CMK (cell line): Measurements from ENCODE around the gene TSPAN15.

Experiments used
- DNase-seq: peaks from one replicate; pipeline ENCODE4 v3.0.0-alpha.2; 2010; ENCODE audit warnings: low read depth

TSPAN15 gene

DNA sequence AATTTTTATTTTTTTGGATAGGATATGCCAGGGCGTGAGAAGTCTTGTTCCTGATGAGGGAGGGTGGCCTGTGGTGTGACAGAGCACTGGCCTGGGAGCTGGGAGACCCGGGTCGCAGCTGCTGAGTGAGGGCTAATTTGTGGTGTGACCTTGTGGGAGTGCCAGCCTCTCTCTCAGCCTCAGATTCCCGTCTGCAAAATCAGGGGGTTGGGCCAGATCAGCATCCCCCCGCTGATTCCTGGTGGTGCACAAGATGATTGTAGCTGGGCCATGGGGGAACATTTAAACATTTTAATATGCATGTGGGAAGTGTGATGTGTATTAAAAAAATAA, 14.9 kb downstream of the TSPAN15 start:
- no peak for DNase-seq

DNA sequence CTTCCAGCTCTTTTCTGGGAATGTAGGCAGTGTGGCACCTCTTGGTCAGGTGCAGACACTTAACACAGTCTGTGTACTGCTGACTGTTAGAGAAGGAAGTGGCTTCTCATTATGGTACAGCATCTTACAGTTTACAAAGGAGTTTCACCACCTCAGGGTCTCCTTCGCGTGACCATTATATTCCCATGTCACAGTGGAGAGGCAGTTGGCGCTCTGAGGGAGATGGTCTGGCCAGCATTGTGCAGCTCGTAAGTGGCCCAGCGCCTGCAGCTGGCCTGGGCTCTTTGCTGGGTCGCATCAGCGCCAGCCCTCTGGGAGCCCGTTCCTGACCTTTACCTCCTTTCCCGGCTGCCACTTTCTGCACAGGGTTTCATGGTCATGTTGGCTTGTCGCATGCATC, 15.4 kb downstream of the TSPAN15 start:
- DNase-seq, result no peak

DNA sequence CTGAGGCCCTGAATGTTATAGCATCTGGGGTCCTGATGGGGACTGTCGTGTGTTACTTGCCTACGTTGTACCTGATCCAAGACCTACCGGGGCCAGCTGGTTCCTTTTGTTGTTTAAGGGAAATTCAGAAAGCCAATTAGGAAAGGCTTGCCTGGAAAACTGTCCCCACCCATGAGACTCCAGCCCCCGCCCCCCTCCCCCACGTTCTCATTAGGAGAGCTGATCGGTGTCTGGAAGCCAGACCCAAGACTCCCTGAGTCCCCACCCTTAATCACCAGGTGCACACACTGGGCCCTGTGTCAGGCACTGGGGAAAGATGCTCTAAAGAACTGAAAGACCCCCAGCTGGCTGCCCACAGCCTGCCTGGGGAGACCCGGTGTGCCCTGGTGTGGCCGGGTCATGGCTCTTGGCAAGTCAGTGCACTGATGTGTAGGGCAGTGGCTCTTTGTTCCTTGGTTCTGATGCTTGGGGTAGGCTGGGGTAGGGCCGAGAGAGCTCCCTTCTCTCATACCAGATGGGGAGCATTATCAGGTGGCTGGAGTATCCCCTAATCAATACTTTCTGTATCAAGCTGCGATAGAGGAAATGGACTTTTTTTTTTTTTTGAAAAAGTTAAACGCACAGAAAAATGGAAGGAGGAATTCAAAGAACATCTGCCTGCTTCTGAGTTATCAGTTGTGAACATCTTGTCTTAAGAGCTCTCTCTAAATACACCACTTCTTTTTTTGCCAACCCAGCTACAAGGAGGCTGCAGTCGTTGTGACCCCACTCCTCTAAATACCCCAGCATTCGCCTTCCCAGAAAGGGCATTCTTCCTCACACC, 16.9 kb downstream of the TSPAN15 start:
- peak; percentile 59 for DNase-seq

GRCh38 chr10:69468751-69469089, 17.5 kb downstream of the TSPAN15 start:
- DNase-seq, result no peak

DNA sequence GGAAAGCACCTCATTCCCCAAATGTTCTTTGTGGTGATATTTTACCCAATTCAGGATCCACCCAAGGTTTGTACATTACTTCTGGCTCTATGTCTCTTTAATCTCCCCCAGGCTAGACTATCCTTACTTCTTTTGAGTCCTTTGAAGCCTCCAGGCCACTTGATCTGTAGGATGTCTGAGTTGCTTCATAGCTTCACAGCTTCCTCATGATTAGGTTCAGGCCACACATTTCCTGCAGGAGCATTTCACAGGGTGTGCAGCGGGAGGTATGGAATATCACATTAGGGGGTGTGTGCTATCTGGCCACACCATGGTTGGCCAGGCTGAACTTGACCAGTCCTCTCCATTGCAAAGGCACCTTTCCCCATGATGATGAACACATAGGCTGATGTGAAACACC, 18.7 kb downstream of the TSPAN15 start:
- no peak for DNase-seq

DNA sequence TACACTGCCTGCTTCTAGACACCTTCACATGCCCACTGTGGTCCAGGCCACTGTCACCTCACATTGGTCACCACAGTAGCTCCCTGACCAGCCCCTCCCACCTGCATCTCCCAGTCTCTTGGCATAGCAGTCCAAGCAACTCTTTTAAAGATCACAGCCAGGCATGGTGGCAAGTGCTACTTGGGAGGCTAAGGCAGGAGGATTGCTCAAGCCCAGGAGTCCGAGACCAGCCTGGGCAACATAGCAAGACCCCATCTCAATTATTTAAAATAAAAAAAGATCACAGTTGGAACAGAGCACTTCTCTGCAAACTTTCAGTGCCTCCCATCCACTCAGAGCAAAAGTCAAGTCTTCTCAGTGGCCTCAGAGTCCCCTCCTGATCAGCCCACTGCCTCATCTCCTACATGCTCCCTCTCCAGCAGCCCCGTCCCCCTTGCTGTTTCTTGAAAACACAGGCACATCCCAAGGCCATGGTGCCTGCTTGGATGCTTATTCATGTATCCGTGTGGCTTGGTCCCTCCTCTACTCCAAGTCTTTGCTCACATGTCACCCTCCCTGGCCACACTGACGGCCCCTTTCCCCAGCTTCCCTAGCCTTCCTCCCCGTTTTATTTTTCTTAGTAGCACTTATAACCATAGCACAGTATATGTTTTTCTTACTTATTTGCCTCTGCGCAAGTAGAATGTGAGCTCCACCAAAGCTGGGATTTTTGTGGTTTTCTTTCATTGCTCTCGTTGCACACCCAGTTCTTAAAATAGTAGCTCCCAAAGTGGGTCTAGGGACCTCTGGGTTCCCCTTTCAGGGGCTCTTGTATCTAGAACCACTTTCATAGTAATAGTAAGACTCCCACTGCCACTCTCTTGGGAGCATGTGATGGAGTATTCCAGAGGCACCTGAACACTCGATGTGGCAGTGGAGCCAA, 19.5 kb downstream of the TSPAN15 start:
- DNase-seq, result no peak

- no peak for DNase-seq
Observed at GRCh38 chr10:69472142-69472541, 20.9 kb downstream of the TSPAN15 start.

DNA sequence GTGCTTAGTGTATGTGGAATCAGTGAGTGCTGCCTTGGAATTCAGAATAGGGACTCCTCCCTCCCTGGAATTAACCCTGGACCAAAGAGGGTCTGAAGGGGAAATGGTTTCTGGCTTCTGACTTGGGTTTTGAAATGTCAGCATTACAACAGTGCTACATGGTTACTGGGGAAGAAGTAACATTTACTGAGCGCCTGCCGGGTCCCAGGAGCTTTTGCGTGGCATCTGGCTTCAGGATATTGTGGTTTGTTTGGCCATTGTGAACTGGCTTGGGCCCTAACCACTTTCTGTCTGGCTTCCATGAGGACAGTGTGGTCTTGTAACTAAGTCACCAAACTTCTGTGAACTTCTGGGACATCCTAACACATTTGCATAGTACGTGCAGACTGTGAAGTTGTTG, 21.3 kb downstream of the TSPAN15 start:
- no peak for DNase-seq

- DNase-seq, result no peak
Observed at GRCh38 chr10:69473304-69473990, 22.2 kb downstream of the TSPAN15 start.

- DNase-seq, result no peak
Observed at GRCh38 chr10:69474742-69475432, 23.6 kb downstream of the TSPAN15 start.

- no peak for DNase-seq
Observed at GRCh38 chr10:69475433-69475830, 24.2 kb downstream of the TSPAN15 start.

DNA sequence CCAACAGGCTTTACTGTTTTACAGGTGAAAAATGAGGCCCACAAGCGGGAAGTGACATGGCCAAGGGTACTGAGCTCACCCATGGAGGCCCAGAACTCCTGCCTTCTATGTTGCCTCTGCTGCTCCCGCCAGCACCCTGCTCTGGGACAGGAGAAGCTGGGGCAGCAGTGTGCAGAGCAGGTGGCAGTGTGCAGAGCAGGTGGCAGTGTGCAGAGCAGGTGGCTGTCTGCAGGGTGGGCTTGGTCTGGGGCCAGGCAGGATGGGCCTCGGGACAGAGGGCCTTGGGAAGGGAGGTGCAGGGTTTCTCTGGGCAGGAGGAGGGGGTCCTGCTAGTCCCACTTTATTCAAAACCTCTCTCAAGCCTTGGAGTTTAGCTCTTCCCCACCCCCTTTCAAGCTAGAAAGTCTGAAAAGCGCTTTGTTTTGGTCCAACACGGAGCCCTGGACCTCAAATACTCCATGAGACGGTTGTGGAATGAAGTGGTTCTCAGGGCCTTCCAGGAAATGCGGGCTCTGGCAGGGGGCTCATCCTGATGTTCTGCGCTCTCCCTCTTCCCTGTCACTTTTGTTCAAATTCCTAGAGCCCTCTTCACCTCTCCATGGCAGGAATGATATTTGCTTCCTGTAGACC, 26.8 kb downstream of the TSPAN15 start:
- no peak for DNase-seq

- DNase-seq, result peak; percentile 71
Observed at GRCh38 chr10:69479240-69480067, 28.2 kb downstream of the TSPAN15 start.

- DNase-seq, result peak; percentile 58
Observed at GRCh38 chr10:69480068-69480412, 28.8 kb downstream of the TSPAN15 start.

- DNase-seq, result no peak
Observed at GRCh38 chr10:69481305-69481704, 30.0 kb downstream of the TSPAN15 start.

GRCh38 chr10:69481811-69482524, 30.7 kb downstream of the TSPAN15 start:
- DNase-seq, result no peak

- DNase-seq, result no peak
Observed at GRCh38 chr10:69483963-69484362, 32.7 kb downstream of the TSPAN15 start.

DNA sequence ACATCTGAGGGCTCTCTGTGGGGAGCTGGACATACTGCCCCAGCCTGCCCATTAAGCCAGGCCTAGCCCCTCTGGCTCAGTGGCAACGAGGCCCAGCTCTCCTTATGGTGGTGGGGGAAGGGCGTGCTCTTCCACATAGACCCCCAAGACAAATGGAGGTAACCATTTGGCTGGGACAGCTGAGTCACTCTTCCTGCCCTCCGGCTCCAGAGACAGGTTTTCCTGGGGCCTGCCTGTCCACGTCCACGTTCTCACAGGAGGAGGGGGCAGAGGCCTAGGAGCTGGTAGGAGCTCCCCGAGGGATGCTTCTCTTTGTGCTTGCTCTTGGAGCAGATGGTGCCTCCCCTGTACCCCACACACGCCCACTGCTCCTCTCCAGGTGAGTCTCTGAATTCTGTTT, 33.5 kb downstream of the TSPAN15 start:
- no peak for DNase-seq

DNA sequence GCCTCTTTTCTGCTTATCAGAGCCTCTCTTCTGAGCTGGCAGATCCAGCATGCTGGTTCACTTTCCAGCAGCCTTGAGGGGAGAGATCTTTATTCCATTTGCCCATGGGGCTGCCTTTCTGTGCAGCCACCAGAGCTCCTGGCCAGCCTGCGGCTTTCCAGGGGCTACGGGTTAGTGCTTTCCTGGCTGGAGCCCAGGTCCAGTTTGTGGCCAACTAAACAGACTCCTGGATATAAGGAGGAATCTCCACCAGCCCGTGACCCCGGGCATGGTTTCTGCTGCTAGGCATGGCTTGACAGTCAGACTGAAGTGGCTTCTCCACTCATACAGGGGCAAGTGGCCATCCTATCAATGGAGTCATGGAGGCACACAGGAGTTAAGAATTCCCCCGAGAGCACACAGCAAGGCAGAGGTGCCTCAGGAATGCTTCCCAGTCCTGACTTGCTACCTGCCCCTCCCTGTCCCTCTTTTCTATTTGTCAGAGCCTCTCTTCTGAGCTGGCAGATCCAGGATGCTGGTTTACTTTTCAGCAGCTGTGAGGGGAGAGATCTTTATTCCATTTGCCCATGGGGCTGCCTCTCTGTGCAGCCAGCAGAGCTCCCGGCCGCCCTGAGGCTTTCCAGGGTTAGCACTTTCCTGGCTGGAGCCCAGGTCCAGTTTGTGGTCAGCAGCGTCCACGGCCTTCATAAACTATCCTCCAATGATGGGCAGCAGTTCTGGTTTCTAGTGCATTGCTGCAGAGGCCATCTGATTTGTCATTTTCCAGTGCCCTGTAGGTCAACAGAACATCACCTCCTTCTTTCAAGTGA, 35.9 kb downstream of the TSPAN15 start:
- no peak for DNase-seq
